A549 (cell line): Measurements from ENCODE around the gene DPP7. TPM values are rescaled to one million over a fixed set of nuclear protein-coding genes. Genes with fewer than 3 reads are reported as not detected.

Experiments used
- ATAC-seq, 2 experiments: fragments of 200-7000 bp in 1 of 2; fragments of >200 bp in 1 of 2; cut with Nextera tagmentation in 1 of 2; cut with Tn5 transposase in 1 of 2; 3 replicates each; pipeline versions ENCODE4 v1.8.0 to v1.9.1; 2018 to 2020; ENCODE audit warnings: mild to moderate bottlenecking in 1 of 2, moderate library complexity in 1 of 2
- CTCF ChIA-PET: fragments of 300-600 bp; sonication (Branson Sonifier 250); formaldehyde crosslinking; extraction: SDS; loops from one replicate; lab custom pipeline; 2021; ENCODE audit warnings: antibody characterized with exemption, inconsistent platforms; lab: Yijun Ruan, JAX
- POLR2A ChIA-PET: fragments of 350-600 bp; formaldehyde crosslinking; extraction: SDS; loops from one replicate; lab custom pipeline; 2021; ENCODE audit warnings: antibody characterized with exemption, inconsistent platforms; lab: Yijun Ruan, JAX
- DNase-seq, 2 experiments: peaks; one replicate each; pipeline versions ENCODE4 v3.0.0 to v3.0.0-alpha.2; 2011 to 2016; ENCODE audit warnings: low read depth in 1 of 2, low spot score in 1 of 2
- FAIRE-seq: peaks from 2 replicates; lab custom pipeline; 2011; peaks lifted over from hg19 to GRCh38; lab: Jason Lieb, UNC
- H3K27ac ChIP-seq, 2 experiments: fragments of >200 bp; sonication (Bioruptor Twin); formaldehyde crosslinking; 3 replicates each; pipeline ENCODE4 v1.5.1; 2016 to 2017
- H3K4me1 ChIP-seq: fragments of >200 bp; sonication (Bioruptor Twin); formaldehyde crosslinking; 3 replicates; pipeline ENCODE4 v1.6.1; 2016
- H3K4me2 ChIP-seq: fragments of >200 bp; sonication (Bioruptor Twin); formaldehyde crosslinking; 3 replicates; pipeline ENCODE4 v1.6.1; 2016
- H3K4me3 ChIP-seq: fragments of >200 bp; sonication (Bioruptor Twin); formaldehyde crosslinking; 3 replicates; pipeline ENCODE4 v1.5.1; 2016
- H3K9me3 ChIP-seq: fragments of >200 bp; sonication (Bioruptor Twin); formaldehyde crosslinking; 3 replicates; pipeline ENCODE4 v1.6.1; 2016
- CTCF ChIP-seq: fragments of >200 bp; sonication (Bioruptor Twin); formaldehyde crosslinking; IDR thresholded peaks from 3 replicates; pipeline ENCODE4 v1.5.1; 2016
- ESRRA ChIP-seq: fragments of 150-350 bp; IDR thresholded peaks from 2 replicates; pipeline ENCODE4 v1.6.1; 2014; ENCODE audit warnings: mild to moderate bottlenecking, low read length, borderline replicate concordance
- GATA3 ChIP-seq: IDR thresholded peaks from 2 replicates; pipeline ENCODE4 v1.6.1; 2012; ENCODE audit warnings: borderline replicate concordance
- HDAC2 ChIP-seq: fragments of 200-600 bp; sonication (generic); IDR thresholded peaks from 2 replicates; pipeline ENCODE4 v1.6.1; 2016
- HEYL ChIP-seq: fragments of 250-450 bp; sonication (Bioruptor Pico); IDR thresholded peaks from 2 replicates; pipeline ENCODE4 v1.8.0; 2021; ENCODE audit warnings: mild to moderate bottlenecking, moderate library complexity
- HOXA7 ChIP-seq: fragments of 250-450 bp; sonication (Bioruptor Pico); IDR thresholded peaks from 2 replicates; pipeline ENCODE4 v1.5.0; 2020; ENCODE audit warnings: mild to moderate bottlenecking, moderate library complexity
- HOXB13 ChIP-seq: fragments of 250-450 bp; sonication (Bioruptor Pico); IDR thresholded peaks from 2 replicates; pipeline ENCODE4 v1.5.0; 2020; ENCODE audit warnings: low read depth, mild to moderate bottlenecking, moderate library complexity
- HOXB5 ChIP-seq: fragments of 250-450 bp; sonication (Bioruptor Pico); IDR thresholded peaks from 2 replicates; pipeline ENCODE4 v1.5.0; 2020; ENCODE audit warnings: mild to moderate bottlenecking, moderate library complexity
- JUN ChIP-seq, 2 experiments: fragments of >200 bp; sonication (Bioruptor Twin); formaldehyde crosslinking; IDR thresholded peaks; 2 replicates in 1 of 2; 3 replicates in 1 of 2; pipeline ENCODE4 v1.6.1; 2016 to 2017
- JUNB ChIP-seq: fragments of >200 bp; sonication (Bioruptor Twin); formaldehyde crosslinking; IDR thresholded peaks from 2 replicates; pipeline ENCODE4 v1.6.1; 2016
- MAZ ChIP-seq: fragments of 150-350 bp; IDR thresholded peaks from 2 replicates; pipeline ENCODE4 v1.6.1; 2014; ENCODE audit warnings: antibody characterized with exemption, low read depth, low read length, borderline replicate concordance
- NPAS2 ChIP-seq: fragments of 250-450 bp; sonication (Bioruptor Pico); IDR thresholded peaks from 2 replicates; pipeline ENCODE4 v1.8.0; 2022; ENCODE audit warnings: mild to moderate bottlenecking, moderate library complexity, borderline replicate concordance
- POLR2A ChIP-seq: IDR thresholded peaks from 2 replicates; pipeline ENCODE4 v1.6.1; 2012; ENCODE audit warnings: mild to moderate bottlenecking, low read length
- RCOR1 ChIP-seq: fragments of 150-350 bp; IDR thresholded peaks from 2 replicates; pipeline ENCODE4 v1.6.1; 2014; ENCODE audit warnings: antibody characterized with exemption, low read length, low read depth
- RFX5 ChIP-seq: fragments of 450-650 bp; IDR thresholded peaks from 2 replicates; pipeline ENCODE4 v1.7.1; 2014; ENCODE audit warnings: antibody characterized with exemption, mild to moderate bottlenecking, moderate library complexity
- TFCP2L1 ChIP-seq: fragments of 250-450 bp; sonication (Bioruptor Pico); IDR thresholded peaks from 2 replicates; pipeline ENCODE4 v1.5.0; 2021; ENCODE audit warnings: mild to moderate bottlenecking
- WGBS: methylation state at CpG from one replicate; pipeline ENCODE4 v1.1.6; 2017; ENCODE audit errors: missing lambda C conversion rate; 5-methylcytosine and 5-hydroxymethylcytosine counted together
- polyA plus RNA-seq, 4 experiments: library from polyadenylated mRNA; depleted of rRNA in 3 of 4; stranded (reverse); fragments of >200 nt; fragmentation: RNase III in 1 of 4; extraction: RNeasy Plus Mini Kit Qiagen cat#74134 plus additional on column Dnase treatment in 1 of 4; gene quantifications; 2 replicates in 3 of 4; 3 replicates in 1 of 4; pipeline ENCODE4 v1.2.3, GENCODE V29; 2011 to 2017
- TF ChIP-seq, protein P1 (sequence below): IDR thresholded peaks from 2 replicates; pipeline ENCODE4 v1.6.1; 2012
- TF ChIP-seq, protein P2 (sequence below): IDR thresholded peaks from 2 replicates; pipeline ENCODE4 v1.6.1; 2012; ENCODE audit warnings: low read depth, borderline replicate concordance

The DPP7 gene
- polyA plus RNA-seq, 2 of the 4 experiments (the other 2 are of a cell fraction): 27.6 to 71.8 TPM

DNA sequence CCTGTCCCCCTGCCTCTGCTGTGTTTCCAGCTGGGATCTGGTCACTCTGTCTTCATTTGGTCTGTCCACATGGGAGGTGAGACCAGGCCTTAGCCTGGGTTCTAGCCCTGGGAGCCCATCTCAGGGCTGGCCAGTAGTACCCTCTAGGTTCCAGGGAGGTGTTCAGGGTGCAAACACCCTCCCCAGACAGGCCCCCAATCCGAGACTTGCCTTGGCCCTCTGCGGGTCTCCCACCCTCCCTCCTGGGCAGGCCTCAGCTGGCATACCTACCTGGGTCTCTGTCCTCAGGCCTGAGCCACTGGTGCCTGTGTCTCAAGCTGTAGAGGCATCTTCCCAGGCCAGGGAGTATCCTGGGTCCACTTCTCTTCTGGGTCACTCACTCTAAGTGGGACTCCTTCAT is 43.3 kb downstream of the DPP7 start (continued):
- TF ChIP-seq ESRRA (no peak), HOXA7 (CRISPR knock-in tag) (no peak), CTCF (no peak), JUN (IDR thresholded peaks at IDR 0.05) (no peak), MAZ (no peak)
- TF ChIP-seq, all 56 proteins: peak for 0

DNA sequence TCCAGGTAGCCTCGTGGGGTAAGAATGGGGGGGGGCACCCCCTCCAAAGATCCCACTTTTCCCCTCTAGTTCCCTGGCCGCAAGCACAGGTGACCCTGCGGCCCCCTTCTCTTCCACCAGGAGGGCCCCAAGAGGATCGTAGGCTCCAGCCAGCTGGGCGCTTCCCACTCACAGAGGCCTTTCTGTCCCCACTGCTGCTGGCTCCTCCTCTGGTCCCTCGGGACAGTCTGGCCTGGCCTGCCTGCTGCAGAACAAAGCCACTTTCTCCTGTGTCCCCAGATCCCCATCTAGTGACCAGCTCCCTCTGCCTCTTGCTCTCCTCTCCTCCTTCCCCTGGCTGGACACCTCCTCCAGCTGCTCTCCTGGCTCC is 43.6 kb downstream of the DPP7 start:
- CTCF ChIA-PET: interaction anchor here (1.4 to 19.2 kb wide), 6 partner anchors 15 to 44 kb away, joined by 3 to 656 read pairs (median 207); partner anchors contain the start of genes ABCA2, DPP7, ENTPD2 and FUT7
- TF ChIP-seq, protein P1, sequence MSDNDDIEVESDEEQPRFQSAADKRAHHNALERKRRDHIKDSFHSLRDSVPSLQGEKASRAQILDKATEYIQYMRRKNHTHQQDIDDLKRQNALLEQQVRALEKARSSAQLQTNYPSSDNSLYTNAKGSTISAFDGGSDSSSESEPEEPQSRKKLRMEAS: no peak
- no peak for TF ChIP-seq JUN (IDR thresholded peaks at IDR 0.05)
- no peak for TF ChIP-seq JUNB
- no peak for TF ChIP-seq HEYL
- TF ChIP-seq GATA3: no peak
- no peak for TF ChIP-seq RFX5
- no peak for TF ChIP-seq RCOR1
- TF ChIP-seq HOXB5 (CRISPR knock-in tag): no peak
- no peak for TF ChIP-seq HDAC2
- TF ChIP-seq HOXB13 (CRISPR knock-in tag): no peak
- TF ChIP-seq TFCP2L1 (CRISPR knock-in tag): no peak
- TF ChIP-seq, all 56 proteins: peak for 0
- H3K4me1 ChIP-seq: peaks cover 27% of the 10 kb centered on the region
- WGBS: 21% methylated on average over 5 of the region's 6 CpGs
- ATAC-seq (peak; percentile 23 to 48; a peak in 4 of 6 replicates), DNase-seq (no peak), FAIRE-seq (no peak)
- POLR2A ChIA-PET: interaction anchor here (0.6 to 3.9 kb wide), 5 partner anchors 15 to 251 kb away, joined by 3 to 18 read pairs (median 5); partner anchors contain the start of genes MAN1B1, NPDC1 and TUBB4B
- H3K4me3 ChIP-seq: peak overlapping the region; percentile 52
- peak overlapping the region; percentile 62 to 88 for H3K27ac ChIP-seq
- no peaks in the 10 kb centered on the region for H3K9me3 ChIP-seq
- H3K4me2 ChIP-seq: peak overlapping the region; percentile 74

DNA sequence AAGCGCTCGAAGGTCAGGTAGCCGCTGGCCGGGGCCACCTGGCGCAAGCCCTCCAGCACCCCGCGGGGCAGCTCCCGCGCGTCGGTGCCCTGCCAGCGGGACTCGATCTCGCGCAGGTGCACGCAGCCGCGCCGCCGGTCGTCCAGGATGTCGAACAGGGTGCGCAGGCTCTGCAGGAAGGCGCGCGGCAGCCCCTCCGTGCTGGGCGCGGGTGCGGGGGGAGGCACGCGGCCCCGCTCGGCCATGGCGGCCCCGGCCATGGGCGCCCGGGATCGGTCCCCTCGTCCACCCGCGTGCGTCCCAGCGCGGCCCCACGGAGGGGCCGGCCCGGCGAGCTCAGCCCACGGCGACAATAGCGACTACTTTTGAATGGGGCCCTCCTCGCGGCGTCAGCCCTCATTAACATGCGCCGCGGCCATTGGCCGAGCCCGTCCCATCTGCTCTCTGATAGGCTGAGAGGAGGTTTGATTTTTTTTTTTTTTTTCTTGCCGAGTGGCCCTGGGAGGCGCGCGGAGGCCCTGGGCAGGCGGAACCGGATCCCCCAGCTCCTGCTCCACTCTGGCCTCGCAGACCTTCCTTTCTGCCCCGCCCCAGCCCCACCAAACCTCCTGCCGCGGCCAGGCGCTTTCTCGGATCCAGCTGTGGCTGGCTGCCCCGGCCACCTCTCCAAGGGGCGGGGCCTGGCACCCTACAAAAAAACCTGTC is 44.2 kb downstream of the DPP7 start, which contains the start of gene SAPCD2:
SAPCD2 (minus strand) TSS at position 357 of the 705 bp plus-strand sequence; CDS start at position 260, 97 bp downstream.
- Histone ChIP-seq H3K4me1 (peaks cover 27% of the 10 kb centered on the region), H3K27ac (peak within 1 kb of the TSS; percentile 68 to 88), H3K4me3 (peak within 1 kb of the TSS; percentile 52), H3K4me2 (peak within 1 kb of the TSS; percentile 74), H3K9me3 (no peaks in the 10 kb centered on the region)
- peak; percentile 86 to 88 for DNase-seq
- peak; percentile 73 to 89 for ATAC-seq
- CTCF ChIA-PET: interaction anchor here (0.5 to 19.2 kb wide), 8 partner anchors 16 to 157 kb away, joined by 3 to 656 read pairs (median 106); partner anchors contain the start of genes ABCA2, DPP7, ENTPD2 and FUT7
- FAIRE-seq: no peak
- POLR2A ChIA-PET: interaction anchor here (0.7 to 3.9 kb wide), 5 partner anchors 11 to 170 kb away, joined by 4 to 18 read pairs (median 7); partner anchors contain the start of genes MAN1B1, NPDC1 and TUBB4B
- 1% methylated on average over 20 of the region's 74 CpGs for WGBS
- TF ChIP-seq RFX5 (peak; percentile 67; the same call in 1 of the 2 replicates), NPAS2 (no peak), POLR2A (peak; percentile 29; the same call in 1 of the 2 replicates)
- TF ChIP-seq, protein P2, sequence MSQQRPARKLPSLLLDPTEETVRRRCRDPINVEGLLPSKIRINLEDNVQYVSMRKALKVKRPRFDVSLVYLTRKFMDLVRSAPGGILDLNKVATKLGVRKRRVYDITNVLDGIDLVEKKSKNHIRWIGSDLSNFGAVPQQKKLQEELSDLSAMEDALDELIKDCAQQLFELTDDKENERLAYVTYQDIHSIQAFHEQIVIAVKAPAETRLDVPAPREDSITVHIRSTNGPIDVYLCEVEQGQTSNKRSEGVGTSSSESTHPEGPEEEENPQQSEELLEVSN: peak; percentile 32; the same call in 1 of the 2 replicates
- TF ChIP-seq, protein P1: peak; percentile 32; the same call in 1 of the 2 replicates
